Measurements from ENCODE around the gene SCRN1.

Gene SCRN1

GRCh38 chr7:29935111-29935510, 54.5 kb downstream of the SCRN1 start:
- in situ Hi-C loops (cut with HindIII; ENCODE audit: low sequenced_read_pairs), result no loop called here

DNA sequence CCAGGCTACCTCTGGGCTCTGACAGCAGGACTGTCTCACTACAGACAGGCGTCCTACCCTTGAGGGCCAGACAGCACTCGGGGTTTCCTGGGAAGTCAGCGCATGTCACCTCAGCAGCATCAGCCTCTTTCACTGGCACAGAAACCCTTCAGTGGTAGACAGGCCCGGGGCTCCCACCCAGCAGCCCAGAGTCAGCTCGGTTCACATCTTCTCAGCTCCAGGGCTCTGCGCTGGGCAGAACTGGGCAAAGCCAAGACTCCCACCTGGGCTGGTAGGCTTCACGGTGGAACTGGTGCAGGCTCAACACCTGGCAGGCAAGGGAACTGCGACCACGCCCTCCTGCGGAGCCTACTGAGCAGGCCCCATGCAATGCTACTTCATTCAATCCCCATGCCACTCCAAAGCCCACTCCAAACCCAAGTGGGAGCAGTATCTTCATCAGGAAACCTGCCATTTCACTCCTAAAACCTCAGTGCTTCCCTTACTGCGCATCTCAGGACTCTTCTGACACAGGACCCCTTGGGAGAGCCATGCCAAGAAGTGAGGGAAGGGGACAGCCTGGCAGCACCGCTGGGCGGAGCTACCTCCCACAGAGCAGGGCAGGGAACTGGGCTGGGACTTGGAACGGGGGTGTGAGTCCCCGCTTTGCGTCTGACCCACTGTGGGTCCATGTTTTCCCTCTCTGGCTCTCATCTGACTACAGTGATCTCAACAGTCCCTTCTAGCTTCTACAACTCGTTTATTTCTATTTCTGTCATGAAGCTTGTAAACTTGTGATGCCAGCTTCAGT, 60.4 kb downstream of the SCRN1 start:
- in situ Hi-C loops (cut with HindIII; ENCODE audit: low sequenced_read_pairs), result no loop called here

DNA sequence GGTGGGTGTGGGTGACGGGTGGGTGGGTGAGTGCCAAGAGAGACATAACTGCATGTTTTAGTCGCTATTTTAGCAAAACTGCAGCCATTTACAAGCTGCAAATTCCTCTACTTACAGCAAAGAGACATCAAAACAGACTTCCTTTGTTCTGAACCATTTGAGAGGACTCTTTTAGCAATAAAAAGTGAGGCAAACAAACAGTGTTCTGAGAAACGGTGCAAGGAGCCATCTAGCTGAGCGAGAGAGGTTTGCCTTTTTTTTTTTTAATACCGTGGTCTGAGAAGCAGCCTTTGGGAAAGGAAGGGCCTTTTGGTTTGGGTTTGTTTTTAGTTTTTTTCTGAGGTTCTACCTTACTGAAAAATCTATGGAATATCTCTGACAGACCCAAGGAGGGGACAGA, 62.9 kb downstream of the SCRN1 start:
- in situ Hi-C loops (cut with HindIII; ENCODE audit: low sequenced_read_pairs), result no loop called here

GRCh38 chr7:29926216-29926615, 63.4 kb downstream of the SCRN1 start:
- in situ Hi-C loops (cut with HindIII; ENCODE audit: low sequenced_read_pairs), result no loop called here

GRCh38 chr7:29924684-29925083, 64.9 kb downstream of the SCRN1 start:
- in situ Hi-C loops (cut with HindIII; ENCODE audit: low sequenced_read_pairs), result no loop called here

GRCh38 chr7:29924006-29924405, 65.6 kb downstream of the SCRN1 start:
- in situ Hi-C loops (cut with HindIII; ENCODE audit: low sequenced_read_pairs), result no loop called here

DNA sequence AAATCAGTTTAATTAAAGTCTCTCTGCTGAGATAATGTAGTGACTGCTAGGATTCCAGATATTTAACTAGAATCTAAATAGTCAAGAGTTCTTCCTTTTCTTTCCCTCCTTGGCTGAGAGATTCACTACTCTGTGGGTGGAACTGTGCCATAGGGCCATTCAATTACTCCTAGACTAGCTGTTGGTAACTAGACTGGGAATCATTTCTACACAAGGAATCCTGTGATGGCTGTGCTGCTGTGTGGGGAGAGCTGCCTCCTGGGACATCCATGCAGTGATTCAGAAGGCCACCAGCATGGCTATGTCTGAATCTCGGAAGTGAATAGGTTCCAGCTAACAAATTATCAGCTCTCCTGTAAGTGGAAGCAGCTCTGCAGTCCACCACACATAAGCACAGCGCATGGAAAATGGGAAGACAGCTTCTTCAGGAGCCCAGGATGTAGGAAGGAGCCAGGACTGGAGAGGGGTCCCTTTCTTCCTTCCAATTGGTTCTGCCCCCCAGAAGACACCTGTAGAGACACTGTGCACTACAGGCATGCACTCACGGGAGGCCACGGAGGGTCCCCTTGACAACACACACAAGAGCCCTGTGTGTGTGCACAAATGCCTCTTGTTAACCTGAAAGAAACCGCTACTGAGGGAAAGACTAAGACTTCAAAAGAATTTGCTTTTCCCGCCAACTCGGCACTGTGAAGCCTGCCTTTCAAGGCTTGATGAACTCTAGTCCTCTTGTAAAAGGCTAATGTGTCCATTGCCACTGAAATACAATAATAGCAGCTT, 66.5 kb downstream of the SCRN1 start:
- in situ Hi-C loops (cut with HindIII; ENCODE audit: low sequenced_read_pairs), result no loop called here

DNA sequence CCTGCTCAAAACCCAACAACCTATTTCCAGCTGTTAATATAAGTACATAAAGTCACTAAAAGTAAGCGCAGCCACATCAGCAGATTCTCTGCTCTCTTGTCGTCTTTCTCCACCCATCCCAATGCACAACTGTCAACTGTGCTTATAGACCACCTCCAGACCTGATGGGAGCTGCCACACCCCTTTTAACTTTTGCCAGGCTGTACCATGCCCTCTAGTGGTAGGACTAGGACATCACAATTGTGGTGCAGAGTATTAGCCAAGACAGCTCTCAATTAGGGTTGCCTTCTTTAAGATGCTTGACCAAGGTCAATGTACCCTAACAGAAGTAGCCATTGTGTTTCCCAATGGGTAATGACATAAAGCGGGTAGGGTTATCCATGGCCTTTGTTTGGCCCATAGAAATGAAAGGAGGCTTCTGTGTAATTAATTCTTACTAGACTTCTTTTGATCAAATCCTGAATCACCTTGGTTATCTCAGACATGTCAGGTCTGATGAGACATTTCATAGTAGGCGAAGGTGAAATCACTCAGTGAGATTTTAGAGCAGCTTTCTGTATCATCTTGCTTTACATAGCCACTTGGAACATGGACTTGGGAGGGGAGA, 68.1 kb downstream of the SCRN1 start:
- in situ Hi-C loops (cut with HindIII; ENCODE audit: low sequenced_read_pairs), result no loop called here

DNA sequence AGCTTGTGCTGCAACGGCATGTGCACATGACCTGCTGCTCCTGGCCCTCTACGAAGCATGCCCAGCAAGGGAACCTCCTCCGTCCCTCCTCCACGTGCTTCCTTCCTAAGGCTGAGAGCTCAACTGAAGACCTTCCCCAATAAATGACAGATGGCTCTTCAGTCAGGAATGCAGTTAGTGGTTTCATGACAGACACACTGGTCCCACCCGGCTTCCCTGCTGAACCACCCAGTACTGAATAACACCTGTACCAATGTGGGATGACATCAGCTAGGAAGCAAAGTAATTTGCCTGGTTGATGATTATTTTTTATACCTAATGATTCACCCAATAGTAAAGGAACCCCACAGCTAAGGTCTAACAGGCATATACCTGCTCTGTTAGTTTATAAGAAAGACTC, 69.1 kb downstream of the SCRN1 start:
- in situ Hi-C loops (cut with HindIII; ENCODE audit: low sequenced_read_pairs), result no loop called here

DNA sequence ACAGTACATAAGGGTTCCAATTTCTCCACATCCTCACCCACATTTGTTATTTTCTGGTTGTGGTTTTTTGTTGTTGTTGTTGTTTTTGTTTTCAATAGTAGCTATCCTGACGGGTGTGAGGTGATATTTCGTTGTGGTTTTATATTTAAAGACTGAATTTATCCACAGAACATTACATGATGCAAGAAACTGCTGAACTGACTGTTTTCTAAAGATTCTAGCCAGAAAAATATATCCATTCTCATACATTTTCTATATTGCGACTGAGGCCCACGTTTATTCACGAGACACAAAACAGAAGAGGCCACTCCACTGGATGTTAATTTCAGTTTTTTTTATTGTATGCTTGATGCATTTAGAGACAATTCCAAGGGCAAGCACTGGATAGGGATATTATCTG, 69.8 kb downstream of the SCRN1 start:
- in situ Hi-C loops (cut with HindIII; ENCODE audit: low sequenced_read_pairs), result no loop called here

DNA sequence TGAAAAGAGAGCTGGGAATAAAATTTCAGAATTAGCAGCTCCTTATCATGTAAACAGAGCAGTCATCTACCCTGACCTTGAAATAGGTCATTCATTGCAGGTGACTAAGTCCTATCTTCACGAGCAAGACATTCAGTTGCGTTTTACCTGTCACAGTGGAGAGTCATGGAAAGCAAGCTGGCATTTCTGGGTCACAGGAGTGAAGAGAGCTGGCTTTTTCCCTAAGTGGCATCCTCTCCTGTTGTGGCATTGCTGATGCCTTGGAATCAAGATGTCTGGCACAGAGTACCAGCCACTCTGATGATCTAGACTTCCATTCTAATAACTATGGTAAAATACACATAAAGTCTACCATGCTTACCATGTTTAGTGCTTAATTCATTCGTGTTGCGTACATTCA, 70.8 kb downstream of the SCRN1 start:
- in situ Hi-C loops (cut with HindIII; ENCODE audit: low sequenced_read_pairs), result no loop called here

GRCh38 chr7:29917641-29918040, 72.0 kb downstream of the SCRN1 start:
- in situ Hi-C loops (cut with HindIII; ENCODE audit: low sequenced_read_pairs), result no loop called here

DNA sequence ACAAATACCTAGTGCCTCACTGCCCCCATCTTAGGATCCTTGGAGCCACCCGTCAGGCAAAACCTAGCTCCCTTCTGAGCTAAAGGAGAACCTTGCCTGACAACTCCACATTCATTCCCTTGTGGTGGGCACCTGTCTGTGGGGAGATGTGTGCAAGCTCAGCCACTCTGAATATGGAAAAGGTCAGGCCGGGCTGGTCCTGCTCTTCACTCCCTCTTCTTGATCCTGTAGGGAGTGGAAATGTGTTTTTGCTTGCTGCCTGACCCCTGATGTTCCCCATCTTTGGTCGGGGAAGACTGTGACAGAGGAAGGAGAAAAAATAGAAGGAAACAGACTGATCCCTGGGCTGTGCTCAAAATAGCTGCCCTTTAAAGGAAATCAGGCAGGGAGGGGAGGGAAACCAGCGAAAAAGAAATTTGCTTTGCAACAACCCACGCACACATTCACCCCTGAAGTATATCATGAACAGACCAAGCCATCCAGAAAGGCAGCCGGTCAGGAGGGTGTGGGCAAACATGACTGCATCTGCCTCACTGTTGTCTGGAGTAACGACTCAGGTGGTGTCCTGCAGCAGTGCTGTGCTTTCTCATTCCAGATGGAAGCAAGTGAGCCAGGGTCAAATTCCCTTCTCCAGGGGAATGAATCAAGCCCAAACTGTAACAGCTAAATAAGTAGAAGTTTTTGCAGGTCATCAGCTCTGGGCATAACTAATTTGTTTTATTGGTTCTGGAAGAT, 74.0 kb downstream of the SCRN1 start:
- in situ Hi-C loops (cut with HindIII; ENCODE audit: low sequenced_read_pairs), result no loop called here

GRCh38 chr7:29914180-29914579, 75.4 kb downstream of the SCRN1 start:
- in situ Hi-C loops (cut with HindIII; ENCODE audit: low sequenced_read_pairs), result no loop called here

DNA sequence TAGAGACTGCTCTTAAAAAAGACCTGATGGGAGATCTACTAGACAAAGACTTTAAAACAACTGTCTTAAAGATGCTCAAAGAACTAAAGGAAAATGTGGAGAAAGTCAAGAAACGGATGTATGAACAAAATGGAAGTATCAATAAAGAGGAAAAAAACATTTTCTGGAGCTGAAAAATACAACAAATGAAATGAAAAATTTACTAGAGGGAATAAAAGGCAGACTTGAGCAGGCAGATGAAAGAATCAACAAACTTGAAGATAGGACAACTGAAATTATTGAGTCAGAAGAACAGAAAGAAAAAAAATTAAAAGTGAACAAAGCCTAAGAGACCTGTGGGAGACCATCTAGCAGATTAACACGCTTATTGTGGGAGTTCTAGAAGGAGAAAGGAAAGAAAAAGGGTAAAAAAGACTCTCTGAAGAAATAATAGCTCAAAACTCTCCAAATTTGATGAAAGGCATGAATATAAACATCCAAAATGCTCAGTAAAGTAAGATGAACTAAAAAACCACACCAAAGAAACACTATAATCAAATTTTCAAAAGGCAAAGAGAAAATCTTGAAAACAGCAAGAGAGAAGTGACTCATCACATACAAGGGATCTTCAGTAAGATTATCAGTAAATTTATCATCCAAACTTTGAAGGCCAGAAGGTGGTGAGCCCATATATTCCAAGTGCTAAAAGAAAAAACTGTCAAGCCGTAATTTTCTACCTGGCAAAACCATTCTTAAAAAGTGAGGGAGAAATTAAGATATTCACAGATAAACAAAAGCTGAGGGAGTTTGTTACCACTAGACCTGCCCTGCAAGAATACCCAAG, 83.2 kb downstream of the SCRN1 start:
- in situ Hi-C loops (cut with HindIII; ENCODE audit: low sequenced_read_pairs), result no loop called here

- in situ Hi-C loops (cut with HindIII; ENCODE audit: low sequenced_read_pairs), result no loop called here
Observed at GRCh38 chr7:29900745-29901144, 88.9 kb downstream of the SCRN1 start.

GRCh38 chr7:29898301-29898700, 91.3 kb downstream of the SCRN1 start:
- in situ Hi-C loops (cut with HindIII; ENCODE audit: low sequenced_read_pairs), result no loop called here

DNA sequence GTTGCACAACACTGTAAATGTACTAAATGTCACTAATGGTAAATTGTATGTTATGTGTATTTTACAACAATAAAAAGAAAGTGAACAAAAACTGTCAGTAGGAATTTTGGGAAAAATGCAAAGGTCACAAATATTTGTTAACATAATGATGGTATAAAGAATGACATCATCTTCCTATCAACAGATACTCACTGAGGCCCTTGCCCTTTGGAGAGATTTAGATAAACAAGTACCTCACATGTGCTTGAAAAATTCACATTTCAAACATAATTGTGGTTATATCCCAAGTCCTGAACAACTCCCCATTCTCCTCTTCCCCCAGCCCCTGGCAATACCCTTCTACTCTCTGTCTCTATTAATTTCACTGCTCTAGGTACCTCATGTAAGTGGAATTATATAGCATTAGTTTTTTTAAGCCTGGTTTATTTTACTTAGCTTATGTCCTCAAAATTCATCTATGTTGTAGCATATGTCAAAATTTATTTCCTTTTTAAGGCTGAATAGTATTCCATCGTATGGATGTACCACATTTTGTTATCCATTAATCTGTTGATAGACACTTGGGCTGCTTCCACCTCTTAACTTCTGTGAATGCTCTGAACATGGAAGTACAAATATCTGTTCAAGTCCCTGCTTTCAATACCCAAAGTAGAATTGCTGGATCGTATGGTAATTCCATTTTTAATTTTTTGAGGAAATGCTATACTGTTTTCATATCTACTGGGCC, 92.8 kb downstream of the SCRN1 start:
- in situ Hi-C loops (cut with HindIII; ENCODE audit: low sequenced_read_pairs), result no loop called here

GRCh38 chr7:29895559-29895958, 94.0 kb downstream of the SCRN1 start:
- in situ Hi-C loops (cut with HindIII; ENCODE audit: low sequenced_read_pairs), result no loop called here

GRCh38 chr7:29894256-29894655, 95.3 kb downstream of the SCRN1 start:
- in situ Hi-C loops (cut with HindIII; ENCODE audit: low sequenced_read_pairs), result no loop called here

Measured in DLD1 (cell line).